Osteoblast (primary cell): ENCODE results near the gene NHSL2. TPM values are rescaled to one million over a fixed set of nuclear protein-coding genes. Genes with fewer than 3 reads are reported as not detected.

Source experiments
- DNase-seq: peaks from one replicate; pipeline ENCODE4 v3.0.0; 2011; ENCODE audit warnings: low spot score, mixed read lengths; ENCODE audit not compliant: insufficient read length; ENCODE audit errors: missing footprints
- H2AFZ ChIP-seq: 2 replicates; pipeline ENCODE4 v1.6.0; 2011; ENCODE audit warnings: mild to moderate bottlenecking, low read length
- H3K27ac ChIP-seq: 2 replicates; pipeline ENCODE4 v1.5.1; 2011; ENCODE audit warnings: mild to moderate bottlenecking, low read depth, low read length, moderate library complexity
- H3K27me3 ChIP-seq: 2 replicates; pipeline ENCODE4 v1.6.0; 2012; ENCODE audit warnings: mild to moderate bottlenecking, control low read depth, inconsistent platforms, low read length, moderate library complexity; ENCODE audit not compliant: insufficient read depth
- H3K36me3 ChIP-seq: 2 replicates; pipeline ENCODE4 v1.5.1; 2011; ENCODE audit warnings: mild to moderate bottlenecking, low read length, control low read depth, moderate library complexity; ENCODE audit not compliant: insufficient read depth
- H3K4me1 ChIP-seq: 2 replicates; pipeline ENCODE4 v1.5.1; 2011; ENCODE audit warnings: mild to moderate bottlenecking, low read length, control low read depth, moderate library complexity; ENCODE audit not compliant: insufficient read depth
- H3K4me2 ChIP-seq: 2 replicates; pipeline ENCODE4 v1.6.0; 2011; ENCODE audit warnings: mild to moderate bottlenecking, low read length; ENCODE audit not compliant: insufficient read depth
- H3K4me3 ChIP-seq: fragments of 200-600 bp; sonication (generic); 3 replicates; pipeline ENCODE4 v1.5.1; 2012; ENCODE audit warnings: mild to moderate bottlenecking, low read length, inconsistent platforms; ENCODE audit not compliant: insufficient read depth
- H3K79me2 ChIP-seq: 2 replicates; pipeline ENCODE4 v1.6.0; 2012; ENCODE audit warnings: mild to moderate bottlenecking, low read length, control low read depth, inconsistent platforms; ENCODE audit not compliant: insufficient read depth
- H3K9me3 ChIP-seq: 2 replicates; pipeline ENCODE4 v1.5.1; 2011; ENCODE audit warnings: low read depth, low read length, control low read depth
- H4K20me1 ChIP-seq: 2 replicates; pipeline ENCODE4 v1.6.0; 2012; ENCODE audit warnings: mild to moderate bottlenecking, low read length, control low read depth; ENCODE audit not compliant: insufficient read depth
- CTCF ChIP-seq: IDR thresholded peaks from 2 replicates; pipeline ENCODE4 v1.5.1; 2011; ENCODE audit warnings: mild to moderate bottlenecking, low read depth, low read length, moderate library complexity; ENCODE audit errors: extremely low read depth
- total RNA-seq: library from RNA; depleted of rRNA; stranded (reverse); fragments of >200 nt; gene quantifications from 2 replicates; pipeline ENCODE4 v1.2.3, GENCODE V29; 2012

NHSL2 gene
- total RNA-seq, 1 donor = 1.1 TPM

- no peak overlapping the region for H2AFZ ChIP-seq
- H3K27ac ChIP-seq = no peak overlapping the region
- no peaks in the 10 kb centered on the region for H3K79me2 ChIP-seq
- no peak for DNase-seq
- no peaks in the 10 kb centered on the region for H3K9me3 ChIP-seq
- no peaks in the 10 kb centered on the region for H4K20me1 ChIP-seq
- no peak overlapping the region for H3K4me2 ChIP-seq
- no peak overlapping the region for H3K4me3 ChIP-seq
- peaks cover 41% of the 10 kb centered on the region for H3K27me3 ChIP-seq
- peaks cover 6% of the 10 kb centered on the region for H3K4me1 ChIP-seq
- H3K36me3 ChIP-seq = no peaks in the 10 kb centered on the region
- no peak for TF ChIP-seq CTCF
Measured at GRCh38 chrX:71913156-71913950, 2.7 kb downstream of the NHSL2 start.

GRCh38 chrX:71917621-71918343 is 7.1 kb downstream of the NHSL2 start:
- peak; percentile 77 for DNase-seq

GRCh38 chrX:71919431-71919830 is 8.8 kb downstream of the NHSL2 start:
- no peaks in the 10 kb centered on the region for H3K9me3 ChIP-seq
- no peak overlapping the region for H3K4me3 ChIP-seq
- H3K27me3 ChIP-seq = peaks cover 42% of the 10 kb centered on the region
- H4K20me1 ChIP-seq = no peaks in the 10 kb centered on the region
- no peak overlapping the region for H2AFZ ChIP-seq
- H3K4me1 ChIP-seq = peaks cover 15% of the 10 kb centered on the region
- H3K79me2 ChIP-seq = no peaks in the 10 kb centered on the region
- H3K4me2 ChIP-seq = no peak overlapping the region
- H3K36me3 ChIP-seq = no peaks in the 10 kb centered on the region
- no peak for TF ChIP-seq CTCF
- DNase-seq = no peak
- no peak overlapping the region for H3K27ac ChIP-seq

More at GRCh38 chrX:71917621-71918343, 7.1 kb downstream of the NHSL2 start:
- peaks cover 44% of the 10 kb centered on the region for H3K27me3 ChIP-seq
- no peaks in the 10 kb centered on the region for H3K79me2 ChIP-seq
- H3K4me1 ChIP-seq = peaks cover 11% of the 10 kb centered on the region
- no peaks in the 10 kb centered on the region for H4K20me1 ChIP-seq
- peak overlapping the region; percentile 36 for H3K27ac ChIP-seq
- no peaks in the 10 kb centered on the region for H3K9me3 ChIP-seq
- H3K36me3 ChIP-seq = no peaks in the 10 kb centered on the region
- TF ChIP-seq CTCF = no peak
- H3K4me3 ChIP-seq = no peak overlapping the region
- H3K4me2 ChIP-seq = peak overlapping the region; percentile 44
- no peak overlapping the region for H2AFZ ChIP-seq

GRCh38 chrX:71919886-71920285 is 9.2 kb downstream of the NHSL2 start:
- H3K27ac ChIP-seq = no peak overlapping the region
- no peak overlapping the region for H3K4me3 ChIP-seq
- H3K36me3 ChIP-seq = no peaks in the 10 kb centered on the region
- no peaks in the 10 kb centered on the region for H3K79me2 ChIP-seq
- peaks cover 20% of the 10 kb centered on the region for H3K4me1 ChIP-seq
- no peak overlapping the region for H3K4me2 ChIP-seq
- peaks cover 46% of the 10 kb centered on the region for H3K27me3 ChIP-seq
- TF ChIP-seq CTCF = no peak
- H3K9me3 ChIP-seq = no peaks in the 10 kb centered on the region
- no peak for DNase-seq
- no peaks in the 10 kb centered on the region for H4K20me1 ChIP-seq
- H2AFZ ChIP-seq = no peak overlapping the region
